CD14-positive monocyte (primary cell): ENCODE measurements around the gene IPMK. TPM values are rescaled to one million over a fixed set of nuclear protein-coding genes. Genes with fewer than 3 reads are reported as not detected.
"Not testable (repeated sequence)": the region's sequence is repeated elsewhere in the genome, so short reads cannot be mapped to it uniquely, and the experiment has no call there.

Experiments used
- DNase-seq, 3 donors: peaks; one replicate each; pipeline ENCODE4 v3.0.0-alpha.2; 2011 to 2022
- H2AFZ ChIP-seq: 2 replicates; pipeline ENCODE4 v1.6.0; 2012; ENCODE audit warnings: mild to moderate bottlenecking, low read depth, low read length, inconsistent platforms; ENCODE audit not compliant: insufficient read depth, poor library complexity, severe bottlenecking
- H3K27ac ChIP-seq, 2 donors: 1 replicate in 1 of 2; 2 replicates in 1 of 2; pipeline ENCODE4 v1.5.1; 2012 to 2013; ENCODE audit warnings: low read length in 2 of 2, control low read depth in 1 of 2, inconsistent platforms in 1 of 2, low read depth in 1 of 2, mild to moderate bottlenecking in 1 of 2
- H3K27me3 ChIP-seq, 2 donors: one replicate each; pipeline versions ENCODE4 v1.6.0 to v1.6.1; 2011 to 2013; ENCODE audit warnings: low read length in 2 of 2; ENCODE audit not compliant: control insufficient read depth in 2 of 2, insufficient read depth in 2 of 2
- H3K36me3 ChIP-seq, 2 donors: replicated peaks in 1 of 2; 1 replicate in 1 of 2; 2 replicates in 1 of 2; pipeline versions ENCODE4 v1.5.1 to v1.6.1; 2012 to 2013; ENCODE audit warnings: low read length in 2 of 2, control low read depth in 1 of 2, inconsistent platforms in 1 of 2, mild to moderate bottlenecking in 1 of 2; ENCODE audit not compliant: insufficient read depth in 2 of 2, control insufficient read depth in 1 of 2
- H3K4me1 ChIP-seq, 2 donors: 1 replicate in 1 of 2; 2 replicates in 1 of 2; pipeline versions ENCODE4 v1.5.1 to v1.6.1; 2012 to 2013; ENCODE audit warnings: low read length in 2 of 2, control low read depth in 1 of 2, inconsistent platforms in 1 of 2, mild to moderate bottlenecking in 1 of 2, moderate library complexity in 1 of 2; ENCODE audit not compliant: insufficient read depth in 2 of 2, control insufficient read depth in 1 of 2
- H3K4me2 ChIP-seq: replicated peaks from 2 replicates; pipeline ENCODE3; 2012; ENCODE audit warnings: low read length, moderate library complexity, mild to moderate bottlenecking; ENCODE audit not compliant: poor library complexity, severe bottlenecking; ENCODE audit errors: extremely low read depth
- H3K4me3 ChIP-seq, 3 experiments: fragments of 200-600 bp in 1 of 3; sonication (generic) in 1 of 3; replicated peaks in 1 of 3; 1 replicate in 2 of 3; 2 replicates in 1 of 3; pipeline ENCODE4 v1.5.1; 2011 to 2013; ENCODE audit warnings: low read length in 3 of 3, mild to moderate bottlenecking in 3 of 3, control low read depth in 2 of 3, low read depth in 2 of 3, inconsistent platforms in 1 of 3, moderate library complexity in 1 of 3
- H3K79me2 ChIP-seq: 2 replicates; pipeline ENCODE4 v1.6.0; 2012; ENCODE audit warnings: mild to moderate bottlenecking, control low read depth, inconsistent platforms, low read length, moderate library complexity; ENCODE audit not compliant: insufficient read depth
- H3K9ac ChIP-seq: 2 replicates; pipeline ENCODE4 v1.6.0; 2017; ENCODE audit warnings: low read length, mild to moderate bottlenecking; ENCODE audit not compliant: insufficient read depth, poor library complexity, severe bottlenecking
- H3K9me3 ChIP-seq, 2 donors: replicated peaks in 1 of 2; 1 replicate in 1 of 2; 2 replicates in 1 of 2; pipeline versions ENCODE4 v1.5.1 to v1.6.1; 2012 to 2013; ENCODE audit warnings: low read length in 2 of 2, control low read depth in 1 of 2; ENCODE audit not compliant: control insufficient read depth in 1 of 2, insufficient read depth in 1 of 2
- H4K20me1 ChIP-seq: 2 replicates; pipeline ENCODE4 v1.6.0; 2012; ENCODE audit warnings: mild to moderate bottlenecking, low read length, control low read depth, moderate library complexity; ENCODE audit not compliant: insufficient read depth
- H3K27ac Mint-ChIP-seq, 7 donors: one replicate each; pipeline ENCODE4 v1.8.0; 2020; ENCODE audit warnings: mild to moderate bottlenecking in 7 of 7, mixed read lengths in 7 of 7, moderate library complexity in 6 of 7, inconsistent platforms in 2 of 7
- H3K27me3 Mint-ChIP-seq, 3 donors: one replicate each; pipeline ENCODE4 v1.8.0; 2021 to 2022; ENCODE audit warnings: low read depth in 3 of 3, mild to moderate bottlenecking in 3 of 3, mixed read lengths in 3 of 3, moderate library complexity in 3 of 3, inconsistent platforms in 1 of 3
- H3K36me3 Mint-ChIP-seq, 2 donors: one replicate each; pipeline ENCODE4 v1.8.0; 2020; ENCODE audit warnings: mixed read lengths in 2 of 2, inconsistent platforms in 1 of 2, mild to moderate bottlenecking in 1 of 2
- H3K4me1 Mint-ChIP-seq: one replicate; pipeline ENCODE4 v1.8.0; 2020; ENCODE audit warnings: mild to moderate bottlenecking, mixed read lengths
- H3K4me3 Mint-ChIP-seq, 2 donors: one replicate each; pipeline ENCODE4 v1.8.0; 2020; ENCODE audit warnings: mild to moderate bottlenecking in 2 of 2, mixed read lengths in 2 of 2, moderate library complexity in 1 of 2
- H3K9me3 Mint-ChIP-seq, 7 donors: one replicate each; pipeline ENCODE4 v1.8.0; 2020 to 2022; ENCODE audit warnings: mixed read lengths in 7 of 7, mild to moderate bottlenecking in 6 of 7, moderate library complexity in 6 of 7, inconsistent platforms in 2 of 7
- CTCF ChIP-seq: fragments of 200-600 bp; IDR thresholded peaks from one replicate; pipeline ENCODE4 v1.8.0; 2022; ENCODE audit warnings: antibody characterized with exemption, mild to moderate bottlenecking
- WGBS: methylation state at CpG from one replicate; pipeline ENCODE4 v1.1.5; 2013; ENCODE audit warnings: missing lambda C conversion rate; ENCODE audit not compliant: insufficient coverage; 5-methylcytosine and 5-hydroxymethylcytosine counted together
- intact Hi-C, 2 donors: fragments of 100-400 bp; cut with micrococcal nuclease; formaldehyde crosslinking; loops; one replicate each; pipeline versions ENCODE4 v1.15.0 to v1.15.1; 2023
- polyA plus RNA-seq, 3 donors: library from polyadenylated mRNA; depleted of rRNA in 1 of 3; unstranded in 2 of 3; stranded (reverse) in 1 of 3; fragments of 300-500 nt in 2 of 3; fragments of >200 nt in 1 of 3; fragmentation: Illumina TruSeq in 2 of 3; gene quantifications; 1 replicate in 2 of 3; 2 replicates in 1 of 3; pipeline ENCODE4 v1.2.3, GENCODE V29; 2012 to 2021

The IPMK gene
- polyA plus RNA-seq, 3 donors, result 6.1 to 10.9 (median 8.8) TPM

GRCh38 chr10:58237014-58237834, 30.5 kb downstream of the IPMK start:
- H3K27ac ChIP-seq, result no peak overlapping the region
- Mint-ChIP-seq H3K9me3 (peaks cover under 1 to 11% (median 3%) of the 10 kb centered on the region in 7 donors), H3K27me3 (no peaks in the 10 kb centered on the region), H3K36me3 (peaks cover 54 to 55% of the 10 kb centered on the region in 2 donors), H3K4me3 (no peak overlapping the region), H3K4me1 (peaks cover 20% of the 10 kb centered on the region), H3K27ac (peak overlapping the region in 2 of 7 donors; percentile 32 to 38)
- no peak overlapping the region for H3K4me2 ChIP-seq
- peaks cover 72% of the 10 kb centered on the region for H4K20me1 ChIP-seq
- no peaks in the 10 kb centered on the region for H3K27me3 ChIP-seq
- H3K4me3 ChIP-seq, result no peak overlapping the region
- intact Hi-C loops, result no loop called here
- no peak for DNase-seq
- no peak overlapping the region for H2AFZ ChIP-seq
- H3K9ac ChIP-seq, result no peak overlapping the region
- peaks cover 53% of the 10 kb centered on the region for H3K79me2 ChIP-seq
- no peak for TF ChIP-seq CTCF
- 100% methylated on average over 1 of the region's 3 CpGs for WGBS
- no peaks in the 10 kb centered on the region for H3K4me1 ChIP-seq
- peaks cover 24 to 32% of the 10 kb centered on the region in 2 donors for H3K36me3 ChIP-seq
- H3K9me3 ChIP-seq, result no peaks in the 10 kb centered on the region

- H3K27ac Mint-ChIP-seq, intact Hi-C loops, H3K9me3 ChIP-seq, H3K4me1 ChIP-seq, H3K9ac ChIP-seq, H3K4me3 ChIP-seq, H3K9me3 Mint-ChIP-seq, H3K27ac ChIP-seq, H3K4me3 Mint-ChIP-seq, H3K4me1 Mint-ChIP-seq, H3K27me3 ChIP-seq, H3K79me2 ChIP-seq, H3K27me3 Mint-ChIP-seq, DNase-seq, H2AFZ ChIP-seq, H3K4me2 ChIP-seq: not testable (repeated sequence)
- peaks cover 73% of the 10 kb centered on the region for H4K20me1 ChIP-seq
- 100% methylated on average over 1 of the region's 7 CpGs for WGBS
- H3K36me3 ChIP-seq, result peaks cover 42 to 69% of the 10 kb centered on the region in 2 donors
- peaks cover 87 to 93% of the 10 kb centered on the region in 2 donors for H3K36me3 Mint-ChIP-seq
Measured at GRCh38 chr10:58229856-58230255, 37.8 kb downstream of the IPMK start.
